Measurements from ENCODE around the gene ELOB. TPM values are rescaled to one million over a fixed set of nuclear protein-coding genes. Genes with fewer than 3 reads are reported as not detected.

ELOB gene
- total RNA-seq, 1 donor from 2014 or later: 274 TPM

Other genes starting within 250 kb of the ELOB start
- 0.29 TPM for gene CEMP1, start 245.9 kb downstream of the ELOB start, total RNA-seq
- 65.9 TPM for gene PDPK1, start 239.3 kb downstream of the ELOB start, total RNA-seq
- gene KCTD5, start 94.8 kb downstream of the ELOB start, total RNA-seq: 17.5 TPM
- gene PRSS27, start 57.1 kb downstream of the ELOB start, total RNA-seq: 3.1 TPM
- gene SRRM2, start 24.6 kb downstream of the ELOB start, total RNA-seq: 669 TPM
- gene PRSS33, start 10.3 kb upstream of the ELOB start, total RNA-seq: not detected
- not detected for gene PRSS41, start 21.2 kb upstream of the ELOB start, total RNA-seq
- 1.3 TPM for gene PRSS21, start 40.0 kb upstream of the ELOB start, total RNA-seq
- 31.8 TPM for gene ZG16B, start 53.0 kb upstream of the ELOB start, total RNA-seq
- gene PRSS22, start 80.9 kb upstream of the ELOB start, total RNA-seq: 41.2 TPM
- gene FLYWCH2, start 105.9 kb upstream of the ELOB start, total RNA-seq: 23.5 TPM
- gene FLYWCH1, start 134.7 kb upstream of the ELOB start, total RNA-seq: 39.6 TPM
- gene KREMEN2, start 187.0 kb upstream of the ELOB start, total RNA-seq: not detected
- 4.5 TPM for gene PAQR4, start 192.1 kb upstream of the ELOB start, total RNA-seq
- gene PKMYT1, start 203.2 kb upstream of the ELOB start, total RNA-seq: 2.2 TPM
- 0.42 TPM for gene CLDN9, start 235.6 kb upstream of the ELOB start, total RNA-seq
- not detected for gene CLDN6, start 240.9 kb upstream of the ELOB start, total RNA-seq
- 27.7 TPM for gene TNFRSF12A, start 243.1 kb upstream of the ELOB start, total RNA-seq
- 46.3 TPM for gene HCFC1R1, start 246.7 kb upstream of the ELOB start, total RNA-seq
- 29.8 TPM for gene THOC6, start 246.8 kb upstream of the ELOB start, total RNA-seq

Measured in ureter (tissue), 1 donor.